Osteocyte (in vitro differentiated cells): ENCODE measurements around the gene GABRB1. TPM values are rescaled to one million over a fixed set of nuclear protein-coding genes. Genes with fewer than 3 reads are reported as not detected.

Experiments
- DNase-seq: peaks from one replicate; pipeline ENCODE4 v3.0.0; 2021; ENCODE audit warnings: mixed read lengths; ENCODE audit not compliant: unreplicated experiment; ENCODE audit errors: extremely low spot score
- H3K27ac Mint-ChIP-seq: one replicate; pipeline ENCODE4 v1.8.0; 2021; ENCODE audit warnings: mild to moderate bottlenecking, mixed read lengths; ENCODE audit not compliant: unreplicated experiment
- H3K27me3 Mint-ChIP-seq: one replicate; pipeline ENCODE4 v1.8.0; 2021; ENCODE audit warnings: mixed read lengths; ENCODE audit not compliant: unreplicated experiment
- H3K36me3 Mint-ChIP-seq: one replicate; pipeline ENCODE4 v1.8.0; 2021; ENCODE audit warnings: mixed read lengths; ENCODE audit not compliant: unreplicated experiment
- H3K4me1 Mint-ChIP-seq: one replicate; pipeline ENCODE4 v1.8.0; 2021; ENCODE audit warnings: mixed read lengths; ENCODE audit not compliant: unreplicated experiment
- H3K4me3 Mint-ChIP-seq: one replicate; pipeline ENCODE4 v1.8.0; 2021; ENCODE audit warnings: mild to moderate bottlenecking, moderate library complexity, mixed read lengths; ENCODE audit not compliant: unreplicated experiment
- H3K9me3 Mint-ChIP-seq: one replicate; pipeline ENCODE4 v1.8.0; 2021; ENCODE audit warnings: mixed read lengths; ENCODE audit not compliant: unreplicated experiment
- CTCF ChIP-seq: fragments of 200-600 bp; sonication (generic); IDR thresholded peaks from 2 replicates; pipeline ENCODE4 v1.5.0; 2021; ENCODE audit warnings: antibody characterized with exemption, mild to moderate bottlenecking, moderate library complexity
- total RNA-seq: library from RNA; stranded (reverse); gene quantifications from 2 replicates; pipeline ENCODE4 v1.2.1, GENCODE V29; 2021

Gene GABRB1
- total RNA-seq, 1 donor from 2014 or later: not detected

- Mint-ChIP-seq H3K9me3 (peaks cover 4% of the 10 kb centered on the region), H3K27ac (no peak overlapping the region), H3K4me1 (no peaks in the 10 kb centered on the region), H3K36me3 (no peaks in the 10 kb centered on the region), H3K4me3 (no peak overlapping the region), H3K27me3 (peaks cover 52% of the 10 kb centered on the region)
- DNase-seq: no peak
- no peak for TF ChIP-seq CTCF
Measured at GRCh38 chr4:47434931-47435330, 403.6 kb downstream of the GABRB1 start.

GRCh38 chr4:47442980-47443379 is 411.6 kb downstream of the GABRB1 start:
- Mint-ChIP-seq H3K4me3 (no peak overlapping the region), H3K27me3 (no peaks in the 10 kb centered on the region), H3K27ac (no peak overlapping the region), H3K36me3 (no peaks in the 10 kb centered on the region), H3K4me1 (peaks cover 2% of the 10 kb centered on the region), H3K9me3 (peaks cover 3% of the 10 kb centered on the region)
- no peak for DNase-seq
- no peak for TF ChIP-seq CTCF

GRCh38 chr4:47444031-47444430 is 412.7 kb downstream of the GABRB1 start:
- H3K27me3 Mint-ChIP-seq: no peaks in the 10 kb centered on the region
- H3K36me3 Mint-ChIP-seq: peaks cover 4% of the 10 kb centered on the region
- H3K4me1 Mint-ChIP-seq: peaks cover 2% of the 10 kb centered on the region
- no peak overlapping the region for H3K27ac Mint-ChIP-seq
- TF ChIP-seq CTCF: no peak
- DNase-seq: no peak
- H3K9me3 Mint-ChIP-seq: peaks cover 3% of the 10 kb centered on the region
- H3K4me3 Mint-ChIP-seq: no peak overlapping the region

GRCh38 chr4:47451657-47452056 is 420.3 kb downstream of the GABRB1 start:
- Mint-ChIP-seq H3K4me1 (peaks cover 2% of the 10 kb centered on the region), H3K36me3 (peaks cover 27% of the 10 kb centered on the region), H3K27ac (no peak overlapping the region), H3K9me3 (no peaks in the 10 kb centered on the region), H3K4me3 (no peak overlapping the region), H3K27me3 (no peaks in the 10 kb centered on the region)
- TF ChIP-seq CTCF: no peak
- DNase-seq: no peak

- DNase-seq: no peak
Measured at GRCh38 chr4:47462799-47463234, 431.4 kb downstream of the GABRB1 start.

More at GRCh38 chr4:47462799-47463234, 431.4 kb downstream of the GABRB1 start:
- peak overlapping the region; percentile 83 for H3K4me3 Mint-ChIP-seq
- peak overlapping the region; percentile 67 for H3K27ac Mint-ChIP-seq
- H3K4me1 Mint-ChIP-seq: peaks cover 22% of the 10 kb centered on the region
- H3K9me3 Mint-ChIP-seq: no peaks in the 10 kb centered on the region
- H3K36me3 Mint-ChIP-seq: peaks cover 17% of the 10 kb centered on the region
- no peaks in the 10 kb centered on the region for H3K27me3 Mint-ChIP-seq
- TF ChIP-seq CTCF: no peak
